ENCODE measurements around the gene ASIP.

DNA sequence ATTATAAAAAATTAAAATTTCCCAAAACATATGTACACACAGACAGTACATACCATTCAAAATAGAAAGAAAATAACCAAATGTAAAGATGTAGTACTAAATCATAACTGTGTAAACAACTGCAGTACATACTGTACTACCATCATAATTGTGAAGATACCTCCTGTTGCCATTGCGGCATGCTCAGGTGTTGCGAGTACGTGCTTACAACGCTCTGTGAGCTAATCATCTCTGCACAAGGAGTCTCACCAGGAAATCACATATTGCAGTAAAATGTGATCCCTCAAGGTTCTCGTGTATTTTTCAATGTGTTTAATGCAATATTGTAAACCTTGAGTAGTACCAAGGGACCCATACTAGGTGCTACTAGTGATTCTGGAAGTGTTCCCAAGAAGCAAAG is 22.9 kb downstream of the ASIP start:
- TF ChIP-seq, protein P1, sequence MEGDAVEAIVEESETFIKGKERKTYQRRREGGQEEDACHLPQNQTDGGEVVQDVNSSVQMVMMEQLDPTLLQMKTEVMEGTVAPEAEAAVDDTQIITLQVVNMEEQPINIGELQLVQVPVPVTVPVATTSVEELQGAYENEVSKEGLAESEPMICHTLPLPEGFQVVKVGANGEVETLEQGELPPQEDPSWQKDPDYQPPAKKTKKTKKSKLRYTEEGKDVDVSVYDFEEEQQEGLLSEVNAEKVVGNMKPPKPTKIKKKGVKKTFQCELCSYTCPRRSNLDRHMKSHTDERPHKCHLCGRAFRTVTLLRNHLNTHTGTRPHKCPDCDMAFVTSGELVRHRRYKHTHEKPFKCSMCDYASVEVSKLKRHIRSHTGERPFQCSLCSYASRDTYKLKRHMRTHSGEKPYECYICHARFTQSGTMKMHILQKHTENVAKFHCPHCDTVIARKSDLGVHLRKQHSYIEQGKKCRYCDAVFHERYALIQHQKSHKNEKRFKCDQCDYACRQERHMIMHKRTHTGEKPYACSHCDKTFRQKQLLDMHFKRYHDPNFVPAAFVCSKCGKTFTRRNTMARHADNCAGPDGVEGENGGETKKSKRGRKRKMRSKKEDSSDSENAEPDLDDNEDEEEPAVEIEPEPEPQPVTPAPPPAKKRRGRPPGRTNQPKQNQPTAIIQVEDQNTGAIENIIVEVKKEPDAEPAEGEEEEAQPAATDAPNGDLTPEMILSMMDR (conservative IDR thresholded peaks at IDR 0.05; ENCODE audit: low read depth, low read length), result no peak
- TF ChIP-seq MXI1 (IDR thresholded peaks at IDR 0.05; ENCODE audit: borderline replicate concordance, low read depth, low read length), result no peak
- TF ChIP-seq BHLHE40 (IDR thresholded peaks at IDR 0.05; ENCODE audit: low read depth, low read length), result no peak
- TF ChIP-seq POLR2A (IDR thresholded peaks at IDR 0.05; ENCODE audit: low read depth, low read length), result no peak
- no peak for TF ChIP-seq RCOR1 (IDR thresholded peaks at IDR 0.05; ENCODE audit: insufficient replicate concordance, low read length)
